HepG2 (cell line): ENCODE data around the gene UNC93A. TPM values are rescaled to one million over a fixed set of nuclear protein-coding genes. Genes with fewer than 3 reads are reported as not detected.

Experiments
- ARID2 ChIP-seq: sonication (generic); formaldehyde crosslinking; IDR thresholded peaks from 2 replicates; pipeline ENCODE4 v1.8.1; 2022; ENCODE audit warnings: mild to moderate bottlenecking, missing genetic modification reagents, borderline replicate concordance
- ATAD3A ChIP-seq: sonication (generic); formaldehyde crosslinking; IDR thresholded peaks from 2 replicates; pipeline ENCODE4 v1.4.0; 2020; ENCODE audit warnings: missing genetic modification reagents
- CBX5 ChIP-seq: sonication (generic); formaldehyde crosslinking; IDR thresholded peaks from 2 replicates; pipeline ENCODE4 v1.4.0; 2020; ENCODE audit warnings: missing genetic modification reagents, borderline replicate concordance
- CENPX ChIP-seq: sonication (generic); formaldehyde crosslinking; IDR thresholded peaks from 2 replicates; pipeline ENCODE4 v1.9.0; 2021; ENCODE audit warnings: mild to moderate bottlenecking, missing genetic modification reagents, moderate library complexity
- ELF1 ChIP-seq: sonication (generic); formaldehyde crosslinking; IDR thresholded peaks from 2 replicates; pipeline ENCODE4 v1.4.0; 2020; ENCODE audit warnings: missing genetic modification reagents
- NFYC ChIP-seq: IDR thresholded peaks from 2 replicates; pipeline ENCODE4 v1.6.1; 2016; ENCODE audit warnings: missing genetic modification reagents, missing compliant biosample characterization
- PCBP2 ChIP-seq: fragments of 200-400 bp; formaldehyde crosslinking; optimal IDR thresholded peaks from 2 replicates; pipeline ENCODE3; 2018; ENCODE audit warnings: low read length, low read depth; ENCODE audit not compliant: poor library complexity, severe bottlenecking
- RARA ChIP-seq: IDR thresholded peaks from 2 replicates; pipeline ENCODE4 v1.6.1; 2016; ENCODE audit warnings: missing genetic modification reagents, missing compliant biosample characterization
- SKI ChIP-seq: fragments of 450-650 bp; IDR thresholded peaks from one replicate; pipeline ENCODE4 v1.6.1; 2018; ENCODE audit warnings: mild to moderate bottlenecking; ENCODE audit not compliant: partially characterized antibody
- SRF ChIP-seq: IDR thresholded peaks from 2 replicates; pipeline ENCODE4 v1.6.1; 2011; ENCODE audit warnings: mild to moderate bottlenecking, low read depth, low read length, moderate library complexity
- ZFP36 ChIP-seq: fragments of 150-350 bp; IDR thresholded peaks from 2 replicates; pipeline ENCODE4 v1.6.1; 2018; ENCODE audit warnings: borderline replicate concordance, low read length, low read depth; ENCODE audit not compliant: partially characterized antibody
- ZFP36L2 ChIP-seq: sonication (generic); formaldehyde crosslinking; IDR thresholded peaks from 2 replicates; pipeline ENCODE4 v1.4.0; 2020; ENCODE audit warnings: missing genetic modification reagents
- ZNF224 ChIP-seq: sonication (generic); formaldehyde crosslinking; IDR thresholded peaks from 2 replicates; pipeline ENCODE4 v1.5.0; 2020; ENCODE audit warnings: mild to moderate bottlenecking, missing genetic modification reagents
- ZNF354B ChIP-seq: sonication (generic); formaldehyde crosslinking; IDR thresholded peaks from 2 replicates; pipeline ENCODE4 v1.8.0; 2022; ENCODE audit warnings: mild to moderate bottlenecking, missing genetic modification reagents
- ZNF558 ChIP-seq: sonication (generic); formaldehyde crosslinking; IDR thresholded peaks from 2 replicates; pipeline ENCODE4 v1.9.0; 2022; ENCODE audit warnings: mild to moderate bottlenecking, missing genetic modification reagents, borderline replicate concordance
- ZNF646 ChIP-seq: sonication (generic); formaldehyde crosslinking; IDR thresholded peaks from 2 replicates; pipeline ENCODE4 v1.9.0; 2021; ENCODE audit warnings: mild to moderate bottlenecking, missing genetic modification reagents
- ZNF766 ChIP-seq: sonication (generic); formaldehyde crosslinking; IDR thresholded peaks from 2 replicates; pipeline ENCODE4 v1.5.0; 2020; ENCODE audit warnings: missing genetic modification reagents, borderline replicate concordance
- ZNF780A ChIP-seq: sonication (generic); formaldehyde crosslinking; IDR thresholded peaks from 2 replicates; pipeline ENCODE4 v1.8.0; 2022; ENCODE audit warnings: mild to moderate bottlenecking, missing genetic modification reagents, moderate library complexity
- ZSCAN21 ChIP-seq: sonication (generic); formaldehyde crosslinking; IDR thresholded peaks from 2 replicates; pipeline ENCODE4 v1.8.0; 2022; ENCODE audit warnings: mild to moderate bottlenecking, missing genetic modification reagents, moderate library complexity, borderline replicate concordance
- polyA plus RNA-seq, 8 experiments: library from polyadenylated mRNA; depleted of rRNA in 3 of 8; stranded (reverse) in 7 of 8; unstranded in 1 of 8; fragments of >200 nt; fragmentation: Illumina TruSeq in 4 of 8; extraction: Trizol in 4 of 8; gene quantifications; 2 replicates each; pipeline versions ENCODE4 v1.2.1 to v1.2.3, GENCODE V29; 2011 to 2016; ENCODE audit warnings: low read depth in 4 of 8, missing spikeins in 1 of 8, mixed read lengths in 1 of 8; ENCODE audit not compliant: insufficient read depth in 1 of 8
- total RNA-seq, 5 experiments: library from RNA; depleted of rRNA; stranded (reverse); fragments of >200 nt; fragmentation: Illumina TruSeq; extraction: Trizol; gene quantifications; 2 replicates each; pipeline ENCODE4 v1.2.3, GENCODE V29; 2016; ENCODE audit warnings: low read depth in 1 of 5
- TF ChIP-seq, protein P1 (sequence below): sonication (generic); formaldehyde crosslinking; IDR thresholded peaks from 2 replicates; pipeline ENCODE4 v1.5.0; 2020; ENCODE audit warnings: missing genetic modification reagents, mild to moderate bottlenecking, borderline replicate concordance
- TF ChIP-seq, protein P2 (sequence below): sonication (generic); formaldehyde crosslinking; IDR thresholded peaks from 2 replicates; pipeline ENCODE4 v1.5.0; 2020; ENCODE audit warnings: mild to moderate bottlenecking, missing genetic modification reagents

Gene UNC93A
- total and polyA plus RNA-seq, 2 of the 13 experiments (the other 11 are each of a cell fraction or from before 2014, with no cell fraction given), result 11.0 to 42.7 TPM

DNA sequence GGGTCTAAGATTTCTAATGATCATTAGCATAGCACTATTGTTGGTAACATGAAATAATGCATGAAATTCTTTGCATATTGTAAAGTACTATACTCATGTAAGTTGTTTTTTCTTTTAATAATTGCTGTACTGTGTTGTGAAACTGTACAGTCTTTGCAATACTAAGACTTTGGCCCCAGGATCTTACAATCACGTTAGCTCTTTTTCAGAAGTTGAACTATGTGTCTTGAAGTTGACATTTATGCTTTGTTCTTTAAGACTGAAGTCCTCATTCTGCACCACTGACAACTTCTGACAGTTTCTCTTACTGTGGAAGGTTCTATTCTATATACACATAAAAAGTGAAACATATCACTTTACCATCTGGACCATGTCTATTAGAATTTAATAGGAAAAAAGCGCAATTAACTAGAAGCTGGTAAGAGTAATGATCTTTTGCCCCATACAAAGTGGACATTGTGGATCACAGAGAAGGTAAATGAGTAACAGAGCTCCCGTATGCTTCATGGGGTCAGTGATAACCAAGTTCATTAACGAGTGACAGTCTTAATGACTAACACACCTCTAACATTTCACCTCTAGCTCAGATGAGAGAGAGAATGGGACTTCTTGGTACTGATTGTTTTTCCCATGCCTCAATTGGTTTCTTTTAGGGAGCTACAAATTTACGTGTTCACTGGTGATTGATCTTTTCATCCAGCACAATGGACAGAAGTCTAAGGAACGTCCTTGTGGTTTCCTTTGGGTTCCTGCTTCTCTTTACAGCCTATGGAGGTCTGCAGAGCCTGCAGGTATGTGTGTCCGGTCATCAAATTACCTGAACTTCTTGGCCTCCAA, at the start of gene UNC93A (continued):
- TF ChIP-seq ZNF558 (CRISPR knock-in tag) (no peak), NFYC (no peak), ZNF354B (no peak), ZFP36 (no peak), PCBP2 (no peak), ELF1 (CRISPR knock-in tag) (no peak), CBX5 (CRISPR knock-in tag) (no peak), CENPX (no peak), ZNF224 (CRISPR knock-in tag) (no peak), ZSCAN21 (CRISPR knock-in tag) (no peak), RARA (peak; percentile 90), ZFP36L2 (no peak), ATAD3A (CRISPR knock-in tag) (no peak), ARID2 (CRISPR knock-in tag) (no peak; the same call in 1 of the 2 replicates), ZNF646 (CRISPR knock-in tag) (no peak; the same call in 1 of the 2 replicates), SRF (no peak), SKI (peak; percentile 83), ZNF766 (CRISPR knock-in tag) (no peak), ZNF780A (CRISPR knock-in tag) (0 out of 2 replicates have a peak, but pooled peaks have one; percentile 38)
- TF ChIP-seq, protein P1, sequence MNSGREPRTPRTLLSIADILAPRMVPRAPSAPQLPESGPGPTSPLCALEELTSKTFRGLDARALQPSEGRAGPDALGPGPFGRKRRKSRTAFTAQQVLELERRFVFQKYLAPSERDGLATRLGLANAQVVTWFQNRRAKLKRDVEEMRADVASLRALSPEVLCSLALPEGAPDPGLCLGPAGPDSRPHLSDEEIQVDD, result no peak
- TF ChIP-seq, protein P2, sequence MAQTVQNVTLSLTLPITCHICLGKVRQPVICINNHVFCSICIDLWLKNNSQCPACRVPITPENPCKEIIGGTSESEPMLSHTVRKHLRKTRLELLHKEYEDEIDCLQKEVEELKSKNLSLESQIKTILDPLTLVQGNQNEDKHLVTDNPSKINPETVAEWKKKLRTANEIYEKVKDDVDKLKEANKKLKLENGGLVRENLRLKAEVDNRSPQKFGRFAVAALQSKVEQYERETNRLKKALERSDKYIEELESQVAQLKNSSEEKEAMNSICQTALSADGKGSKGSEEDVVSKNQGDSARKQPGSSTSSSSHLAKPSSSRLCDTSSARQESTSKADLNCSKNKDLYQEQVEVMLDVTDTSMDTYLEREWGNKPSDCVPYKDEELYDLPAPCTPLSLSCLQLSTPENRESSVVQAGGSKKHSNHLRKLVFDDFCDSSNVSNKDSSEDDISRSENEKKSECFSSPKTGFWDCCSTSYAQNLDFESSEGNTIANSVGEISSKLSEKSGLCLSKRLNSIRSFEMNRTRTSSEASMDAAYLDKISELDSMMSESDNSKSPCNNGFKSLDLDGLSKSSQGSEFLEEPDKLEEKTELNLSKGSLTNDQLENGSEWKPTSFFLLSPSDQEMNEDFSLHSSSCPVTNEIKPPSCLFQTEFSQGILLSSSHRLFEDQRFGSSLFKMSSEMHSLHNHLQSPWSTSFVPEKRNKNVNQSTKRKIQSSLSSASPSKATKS (CRISPR knock-in tag), result no peak
